HEK293 (cell line): Measurements from ENCODE around the gene GMEB2.
"Not testable (repeated sequence)": the region's sequence is repeated elsewhere in the genome, so short reads cannot be mapped to it uniquely, and the experiment has no call there.

Experiments used
- CTCF ChIP-seq: fragments of 450-650 bp; formaldehyde crosslinking; IDR thresholded peaks from 2 replicates; pipeline ENCODE4 v1.5.1; 2016; ENCODE audit warnings: missing biosample characterization, missing genetic modification characterization
- KLF10 ChIP-seq: fragments of 450-650 bp; IDR thresholded peaks from 2 replicates; pipeline ENCODE4 v1.5.1; 2018; ENCODE audit warnings: missing biosample characterization, mild to moderate bottlenecking, missing genetic modification characterization
- ZBTB49 ChIP-seq: fragments of 450-650 bp; formaldehyde crosslinking; IDR thresholded peaks from 2 replicates; pipeline ENCODE4 v1.5.1; 2016; ENCODE audit warnings: missing biosample characterization, missing genetic modification characterization, low read depth
- ZNF148 ChIP-seq: fragments of 450-650 bp; formaldehyde crosslinking; IDR thresholded peaks from 2 replicates; pipeline ENCODE4 v1.5.0; 2017; ENCODE audit warnings: missing biosample characterization, missing genetic modification characterization, borderline replicate concordance
- ZNF248 ChIP-seq: fragments of 450-650 bp; formaldehyde crosslinking; IDR thresholded peaks from 2 replicates; pipeline ENCODE4 v1.5.1; 2017; ENCODE audit warnings: missing biosample characterization, missing genetic modification characterization
- ZNF335 ChIP-seq: fragments of 450-650 bp; formaldehyde crosslinking; conservative IDR thresholded peaks from 2 replicates; pipeline ENCODE4 v1.5.1; 2016; ENCODE audit warnings: missing biosample characterization, missing genetic modification characterization
- ZNF521 ChIP-seq: fragments of 450-650 bp; formaldehyde crosslinking; IDR thresholded peaks from 2 replicates; pipeline ENCODE4 v1.5.1; 2017; ENCODE audit warnings: missing biosample characterization, mild to moderate bottlenecking, missing genetic modification characterization
- ZNF747 ChIP-seq: fragments of 450-650 bp; formaldehyde crosslinking; IDR thresholded peaks from 2 replicates; pipeline ENCODE4 v1.5.1; 2016; ENCODE audit warnings: missing biosample characterization, missing genetic modification characterization
- ZNF791 ChIP-seq: fragments of 450-650 bp; formaldehyde crosslinking; IDR thresholded peaks from 2 replicates; pipeline ENCODE4 v1.5.1; 2016; ENCODE audit warnings: missing biosample characterization, missing genetic modification characterization
- ZNF792 ChIP-seq: fragments of 450-650 bp; formaldehyde crosslinking; IDR thresholded peaks from 2 replicates; pipeline ENCODE4 v1.5.1; 2016; ENCODE audit warnings: missing biosample characterization, missing genetic modification characterization

- not testable (repeated sequence) for TF ChIP-seq ZNF792 (tag by site-specific recombination); CTCF; ZNF747 (tag by site-specific recombination); ZNF148 (tag by site-specific recombination); ZNF248 (tag by site-specific recombination); ZNF335 (tag by site-specific recombination); ZNF521 (tag by site-specific recombination); ZNF791 (tag by site-specific recombination); ZBTB49 (tag by site-specific recombination); KLF10
Observed at GRCh38 chr20:63671695-63672094, 44.8 kb upstream of the GMEB2 start.
